A549 treated with RU486 at 1 μM for 4 hours (cell line): Measurements from ENCODE around the gene RIPOR3. TPM values are rescaled to one million over a fixed set of nuclear protein-coding genes. Genes with fewer than 3 reads are reported as not detected.

Experiments used
- total RNA-seq: library from RNA; stranded (reverse); fragments of 200-300 nt; extraction: Qiagen RNA extraction; gene quantifications from 5 replicates; pipeline ENCODE4 v1.2.3, GENCODE V29; 2022; ENCODE audit warnings: low read depth

The RIPOR3 gene, protein sequence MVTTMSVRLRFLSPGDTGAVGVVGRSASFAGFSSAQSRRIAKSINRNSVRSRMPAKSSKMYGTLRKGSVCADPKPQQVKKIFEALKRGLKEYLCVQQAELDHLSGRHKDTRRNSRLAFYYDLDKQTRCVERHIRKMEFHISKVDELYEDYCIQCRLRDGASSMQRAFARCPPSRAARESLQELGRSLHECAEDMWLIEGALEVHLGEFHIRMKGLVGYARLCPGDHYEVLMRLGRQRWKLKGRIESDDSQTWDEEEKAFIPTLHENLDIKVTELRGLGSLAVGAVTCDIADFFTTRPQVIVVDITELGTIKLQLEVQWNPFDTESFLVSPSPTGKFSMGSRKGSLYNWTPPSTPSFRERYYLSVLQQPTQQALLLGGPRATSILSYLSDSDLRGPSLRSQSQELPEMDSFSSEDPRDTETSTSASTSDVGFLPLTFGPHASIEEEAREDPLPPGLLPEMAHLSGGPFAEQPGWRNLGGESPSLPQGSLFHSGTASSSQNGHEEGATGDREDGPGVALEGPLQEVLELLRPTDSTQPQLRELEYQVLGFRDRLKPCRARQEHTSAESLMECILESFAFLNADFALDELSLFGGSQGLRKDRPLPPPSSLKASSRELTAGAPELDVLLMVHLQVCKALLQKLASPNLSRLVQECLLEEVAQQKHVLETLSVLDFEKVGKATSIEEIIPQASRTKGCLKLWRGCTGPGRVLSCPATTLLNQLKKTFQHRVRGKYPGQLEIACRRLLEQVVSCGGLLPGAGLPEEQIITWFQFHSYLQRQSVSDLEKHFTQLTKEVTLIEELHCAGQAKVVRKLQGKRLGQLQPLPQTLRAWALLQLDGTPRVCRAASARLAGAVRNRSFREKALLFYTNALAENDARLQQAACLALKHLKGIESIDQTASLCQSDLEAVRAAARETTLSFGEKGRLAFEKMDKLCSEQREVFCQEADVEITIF
- 0.05 to 0.10 TPM (median 0.06 TPM) in 3 of 5 replicates, not detected in the others for total RNA-seq

GRCh38 chr20:50690650-50691572, at the start of gene RIPOR3:
Gene RIPOR3, minus strand, starts transcription at chr20:50691542. Its CDS starts 414 bp downstream, at chr20:50691128.

GRCh38 chr20:50731055-50731929, 40.0 kb upstream of the RIPOR3 start, which contains the start of gene PARD6B:
Gene PARD6B, plus strand, starts transcription at chr20:50731580. Its CDS starts 207 bp downstream, at chr20:50731787.

Other genes starting within 250 kb of the RIPOR3 start
- gene PTPN1, start 181.2 kb downstream of the RIPOR3 start, total RNA-seq = 31.8 to 38.3 TPM (median 37.4 TPM) in 5 replicates
- 1.6 to 3.1 TPM (median 2.4 TPM) in 5 replicates for gene PARD6B, start 40.0 kb upstream of the RIPOR3 start, total RNA-seq
- 28.7 to 33.6 TPM (median 31.2 TPM) in 5 replicates for gene BCAS4, start 103.5 kb upstream of the RIPOR3 start, total RNA-seq
- 41.2 to 51.1 TPM (median 43.7 TPM) in 5 replicates for gene ADNP, start 239.9 kb upstream of the RIPOR3 start, total RNA-seq